H9 (cell line): Measurements from ENCODE around the gene CCIN. TPM values are rescaled to one million over a fixed set of nuclear protein-coding genes. Genes with fewer than 3 reads are reported as not detected.

Experiments used
- DNase-seq: peaks from one replicate; pipeline ENCODE4 v3.0.0-alpha.2; 2017
- H2AFZ ChIP-seq: one replicate; pipeline ENCODE4 v1.6.1; 2013; ENCODE audit warnings: mild to moderate bottlenecking, low read length, control low read depth, moderate library complexity
- H2AK5ac ChIP-seq: 2 replicates; pipeline ENCODE4 v1.6.1; 2013; ENCODE audit warnings: low read length, control low read depth, mixed read lengths; ENCODE audit not compliant: insufficient read length
- H2BK120ac ChIP-seq: one replicate; pipeline ENCODE4 v1.6.1; 2013; ENCODE audit warnings: low read depth, mild to moderate bottlenecking, low read length, control low read depth, inconsistent platforms; ENCODE audit not compliant: poor library complexity, severe bottlenecking
- H2BK12ac ChIP-seq: 2 replicates; pipeline ENCODE4 v1.6.1; 2013; ENCODE audit warnings: low read length, control low read depth, mixed read lengths, low read depth; ENCODE audit not compliant: insufficient read length
- H2BK15ac ChIP-seq: 2 replicates; pipeline ENCODE4 v1.6.1; 2013; ENCODE audit warnings: low read depth, low read length, control low read depth
- H2BK20ac ChIP-seq: one replicate; pipeline ENCODE4 v1.6.1; 2013; ENCODE audit warnings: low read depth, mild to moderate bottlenecking, low read length, control low read depth, inconsistent platforms; ENCODE audit not compliant: poor library complexity, severe bottlenecking
- H2BK5ac ChIP-seq: 2 replicates; pipeline ENCODE4 v1.6.1; 2013; ENCODE audit warnings: low read length, control low read depth, mixed read lengths; ENCODE audit not compliant: insufficient read length
- H3K14ac ChIP-seq: 2 replicates; pipeline ENCODE4 v1.6.1; 2013; ENCODE audit warnings: low read length, control low read depth; ENCODE audit not compliant: insufficient read depth
- H3K18ac ChIP-seq: 2 replicates; pipeline ENCODE4 v1.6.1; 2013; ENCODE audit warnings: low read depth, mild to moderate bottlenecking, mixed read lengths, low read length, control low read depth; ENCODE audit not compliant: insufficient read length
- H3K23ac ChIP-seq: 2 replicates; pipeline ENCODE4 v1.6.1; 2013; ENCODE audit warnings: low read length, control low read depth, mixed read lengths, low read depth; ENCODE audit not compliant: insufficient read length
- H3K23me2 ChIP-seq: 2 replicates; pipeline ENCODE4 v1.6.1; 2013; ENCODE audit warnings: low read depth, mild to moderate bottlenecking, mixed read lengths, low read length, control low read depth; ENCODE audit not compliant: insufficient read length, poor library complexity, severe bottlenecking
- H3K27ac ChIP-seq: 2 replicates; pipeline ENCODE4 v1.5.1; 2013; ENCODE audit warnings: low read length, control low read depth, mixed read lengths, low read depth; ENCODE audit not compliant: insufficient read length
- H3K27me3 ChIP-seq: 2 replicates; pipeline ENCODE4 v1.6.1; 2013; ENCODE audit warnings: low read length, control low read depth, inconsistent platforms; ENCODE audit not compliant: insufficient read depth
- H3K4ac ChIP-seq: 2 replicates; pipeline ENCODE4 v1.6.1; 2013; ENCODE audit warnings: low read depth, mild to moderate bottlenecking, control low read depth, inconsistent platforms, low read length, moderate library complexity
- H3K4me1 ChIP-seq: 2 replicates; pipeline ENCODE4 v1.6.1; 2013; ENCODE audit warnings: low read length, control low read depth, inconsistent platforms; ENCODE audit not compliant: insufficient read depth
- H3K4me2 ChIP-seq: 2 replicates; pipeline ENCODE4 v1.6.1; 2013; ENCODE audit warnings: low read length, control low read depth, mixed read lengths; ENCODE audit not compliant: insufficient read length, insufficient read depth
- H3K56ac ChIP-seq: 2 replicates; pipeline ENCODE4 v1.6.1; 2013; ENCODE audit warnings: low read depth, mild to moderate bottlenecking, mixed read lengths, low read length, control low read depth; ENCODE audit not compliant: insufficient read length
- H3K79me1 ChIP-seq: 2 replicates; pipeline ENCODE4 v1.6.1; 2013; ENCODE audit warnings: low read depth, mild to moderate bottlenecking, moderate library complexity, low read length, control low read depth, inconsistent platforms; ENCODE audit not compliant: insufficient read depth, poor library complexity, severe bottlenecking
- H3K79me2 ChIP-seq: 2 replicates; pipeline ENCODE4 v1.6.1; 2013; ENCODE audit warnings: low read length, control low read depth, inconsistent platforms; ENCODE audit not compliant: insufficient read depth
- H3K9ac ChIP-seq: 2 replicates; pipeline ENCODE4 v1.6.1; 2013; ENCODE audit warnings: low read length, control low read depth, mixed read lengths; ENCODE audit not compliant: insufficient read length; ENCODE audit errors: extremely low read depth
- H3K9me3 ChIP-seq: one replicate; pipeline ENCODE4 v1.6.1; 2013; ENCODE audit warnings: low read depth, low read length, inconsistent platforms; ENCODE audit not compliant: control insufficient read depth
- H3T11ph ChIP-seq: one replicate; pipeline ENCODE4 v1.6.1; 2013; ENCODE audit warnings: mild to moderate bottlenecking, low read length, control low read depth, inconsistent platforms
- H4K20me1 ChIP-seq: one replicate; pipeline ENCODE4 v1.6.1; 2013; ENCODE audit not compliant: control insufficient read depth, insufficient read length, insufficient read depth
- H4K5ac ChIP-seq: 2 replicates; pipeline ENCODE4 v1.6.1; 2013; ENCODE audit warnings: low read depth, mild to moderate bottlenecking, mixed read lengths, low read length, control low read depth; ENCODE audit not compliant: insufficient read length
- H4K8ac ChIP-seq: replicated peaks from 2 replicates; pipeline ENCODE4 v1.6.1; 2013; ENCODE audit warnings: low read length, control low read depth, mixed read lengths, low read depth; ENCODE audit not compliant: insufficient read length
- H4K91ac ChIP-seq: 2 replicates; pipeline ENCODE4 v1.6.1; 2013; ENCODE audit warnings: low read depth, mild to moderate bottlenecking, moderate library complexity, mixed read lengths, low read length, control low read depth; ENCODE audit not compliant: insufficient read length
- H3K27ac Mint-ChIP-seq, 3 experiments: 2 replicates in 2 of 3; 3 replicates in 1 of 3; pipeline ENCODE4 v1.8.0; 2020 to 2021; ENCODE audit warnings: mixed read lengths in 3 of 3, mild to moderate bottlenecking in 1 of 3, moderate library complexity in 1 of 3
- H3K27me3 Mint-ChIP-seq: 2 replicates; pipeline ENCODE4 v1.8.0; 2021; ENCODE audit warnings: low read depth, mild to moderate bottlenecking, moderate library complexity, mixed read lengths
- H3K36me3 Mint-ChIP-seq, 3 experiments: 2 replicates in 2 of 3; 3 replicates in 1 of 3; pipeline ENCODE4 v1.8.0; 2020 to 2021; ENCODE audit warnings: low read depth in 3 of 3, mixed read lengths in 3 of 3; ENCODE audit not compliant: insufficient read depth in 1 of 3
- H3K4me1 Mint-ChIP-seq, 2 experiments: 2 replicates each; pipeline ENCODE4 v1.8.0; 2020; ENCODE audit warnings: mixed read lengths in 2 of 2
- H3K4me3 Mint-ChIP-seq, 2 experiments: 2 replicates in 1 of 2; 3 replicates in 1 of 2; pipeline ENCODE4 v1.8.0; 2020 to 2021; ENCODE audit warnings: mild to moderate bottlenecking in 2 of 2, mixed read lengths in 2 of 2, moderate library complexity in 1 of 2
- H3K9me3 Mint-ChIP-seq, 2 experiments: 2 replicates in 1 of 2; 3 replicates in 1 of 2; pipeline ENCODE4 v1.8.0; 2020; ENCODE audit warnings: mild to moderate bottlenecking in 2 of 2, mixed read lengths in 2 of 2, moderate library complexity in 1 of 2
- WGBS: extraction: QIAGEN DNeasy Blood & Tissue Kit; methylation state at CpG from one replicate; pipeline ENCODE4 v1.1.7; 2013; ENCODE audit warnings: missing lambda C conversion rate, low lambda C conversion rate, mixed read lengths; ENCODE audit not compliant: insufficient read length; ENCODE audit errors: extremely low coverage; 5-methylcytosine and 5-hydroxymethylcytosine counted together
- total RNA-seq: library from RNA; stranded (reverse); gene quantifications from 2 replicates; pipeline ENCODE4 v1.2.1, GENCODE V29; 2021
- TF ChIP-seq, protein P1 (sequence below): fragments of 200-600 bp; sonication (generic); conservative IDR thresholded peaks from 3 replicates; pipeline ENCODE4 v1.8.0; 2021; ENCODE audit warnings: antibody characterized with exemption, mild to moderate bottlenecking

Gene CCIN
- total RNA-seq, 1 experiment from 2014 or later, result not detected

DNA sequence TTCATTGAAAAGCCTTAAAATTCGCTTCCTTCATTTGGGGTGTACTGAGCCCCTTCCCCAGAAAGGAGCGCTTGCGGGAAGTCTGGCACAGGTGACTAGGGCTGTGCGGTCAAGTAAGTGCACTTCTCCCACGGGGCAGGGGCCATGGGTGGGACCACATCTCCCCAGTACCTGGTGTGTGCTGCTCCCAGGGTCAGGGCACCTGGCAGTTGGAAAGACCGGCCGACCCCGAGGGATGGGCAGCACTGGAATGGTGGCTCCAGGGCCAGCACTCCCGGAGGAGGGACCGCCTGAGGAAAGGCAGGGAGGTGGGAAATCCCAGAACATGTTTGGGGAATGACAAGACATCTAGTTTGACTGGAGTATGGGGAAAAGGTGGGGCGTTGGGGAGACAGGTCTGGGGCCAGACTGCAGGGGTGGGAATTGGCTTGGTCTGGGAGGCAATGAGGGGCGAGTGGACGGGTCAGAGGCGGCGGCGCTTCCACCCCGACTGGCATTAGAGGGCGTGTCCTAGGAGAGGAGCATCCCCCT, 33.4 kb upstream of the CCIN start:
- H3K27ac Mint-ChIP-seq, result no peak overlapping the region
- H3K4me3 Mint-ChIP-seq, result peak overlapping the region; percentile 72 to 88
- H3K27me3 Mint-ChIP-seq, result peaks cover 90% of the 10 kb centered on the region

More for the DNA sequence above, 33.4 kb upstream of the CCIN start:
- Histone ChIP-seq H3K79me2 (no peaks in the 10 kb centered on the region), H4K5ac (no peak overlapping the region), H2BK20ac (no peak overlapping the region), H2BK15ac (no peak overlapping the region), H3K14ac (no peak overlapping the region), H3K27ac (no peak overlapping the region), H3K23ac (no peak overlapping the region), H3K4ac (no peak overlapping the region), H3K79me1 (no peaks in the 10 kb centered on the region), H3K18ac (no peak overlapping the region), H2AK5ac (no peak overlapping the region), H3K9ac (no peak overlapping the region), H2BK12ac (no peak overlapping the region), H3K9me3 (no peaks in the 10 kb centered on the region), H2BK5ac (no peak overlapping the region), H3K4me2 (peak overlapping the region; percentile 71), H3K23me2 (peaks cover 14% of the 10 kb centered on the region), H2BK120ac (no peak overlapping the region), H4K8ac (no peak overlapping the region), H4K20me1 (no peaks in the 10 kb centered on the region), H3K4me1 (peaks cover 2% of the 10 kb centered on the region; the same call in 1 of the 2 replicates), H3K56ac (no peak overlapping the region), H3T11ph (no peak overlapping the region), H2AFZ (no peak overlapping the region), H4K91ac (no peak overlapping the region), H3K27me3 (peaks cover 27% of the 10 kb centered on the region)
- WGBS, result no CpG with 5 or more reads among the region's 18 CpGs
- peak; percentile 57 for DNase-seq
- Mint-ChIP-seq H3K4me1 (peaks cover 32 to 42% of the 10 kb centered on the region in 2 experiments), H3K36me3 (peaks cover 0 to 1% (median 0%) of the 10 kb centered on the region in 3 experiments; a peak in 1 of 7 replicates), H3K9me3 (peaks cover 0 to 5% of the 10 kb centered on the region in 2 experiments; a peak in 2 of 5 replicates)
- TF ChIP-seq, protein P1, sequence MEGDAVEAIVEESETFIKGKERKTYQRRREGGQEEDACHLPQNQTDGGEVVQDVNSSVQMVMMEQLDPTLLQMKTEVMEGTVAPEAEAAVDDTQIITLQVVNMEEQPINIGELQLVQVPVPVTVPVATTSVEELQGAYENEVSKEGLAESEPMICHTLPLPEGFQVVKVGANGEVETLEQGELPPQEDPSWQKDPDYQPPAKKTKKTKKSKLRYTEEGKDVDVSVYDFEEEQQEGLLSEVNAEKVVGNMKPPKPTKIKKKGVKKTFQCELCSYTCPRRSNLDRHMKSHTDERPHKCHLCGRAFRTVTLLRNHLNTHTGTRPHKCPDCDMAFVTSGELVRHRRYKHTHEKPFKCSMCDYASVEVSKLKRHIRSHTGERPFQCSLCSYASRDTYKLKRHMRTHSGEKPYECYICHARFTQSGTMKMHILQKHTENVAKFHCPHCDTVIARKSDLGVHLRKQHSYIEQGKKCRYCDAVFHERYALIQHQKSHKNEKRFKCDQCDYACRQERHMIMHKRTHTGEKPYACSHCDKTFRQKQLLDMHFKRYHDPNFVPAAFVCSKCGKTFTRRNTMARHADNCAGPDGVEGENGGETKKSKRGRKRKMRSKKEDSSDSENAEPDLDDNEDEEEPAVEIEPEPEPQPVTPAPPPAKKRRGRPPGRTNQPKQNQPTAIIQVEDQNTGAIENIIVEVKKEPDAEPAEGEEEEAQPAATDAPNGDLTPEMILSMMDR, result no peak
